Natural killer cell treated with Interleukin-12 subunit alpha and Interleukin-12 subunit beta and Interleukin-15 and Interleukin-18, amount 100 ng/mL, for 72 hours (primary cell): Measurements from ENCODE around the gene ODF2. TPM values are rescaled to one million over a fixed set of nuclear protein-coding genes. Genes with fewer than 3 reads are reported as not detected.

Experiments used
- ATAC-seq, 2 donors: fragments of 150-1000 bp; cut with Tn5 transposase in 1 of 2; sonication (Bioruptor Pico), chemical (Tn5 transposase) in 1 of 2; 2 replicates each; pipeline ENCODE4 v1.10.0; 2021
- DNase-seq: peaks from one replicate; pipeline ENCODE4 v3.0.0; 2022; ENCODE audit warnings: low spot score
- H3K27ac Mint-ChIP-seq, 2 donors: 1 replicate in 1 of 2; 2 replicates in 1 of 2; pipeline ENCODE4 v1.8.0; 2022; ENCODE audit warnings: mixed read lengths in 2 of 2, mild to moderate bottlenecking in 1 of 2, moderate library complexity in 1 of 2
- H3K27me3 Mint-ChIP-seq, 2 donors: 1 replicate in 1 of 2; 2 replicates in 1 of 2; pipeline ENCODE4 v1.8.0; 2022; ENCODE audit warnings: mixed read lengths in 2 of 2
- H3K36me3 Mint-ChIP-seq: one replicate; pipeline ENCODE4 v1.8.0; 2022; ENCODE audit warnings: mixed read lengths
- H3K4me1 Mint-ChIP-seq, 2 donors: 1 replicate in 1 of 2; 2 replicates in 1 of 2; pipeline ENCODE4 v1.8.0; 2022; ENCODE audit warnings: low read depth in 2 of 2, mixed read lengths in 2 of 2, mild to moderate bottlenecking in 1 of 2
- H3K4me3 Mint-ChIP-seq: one replicate; pipeline ENCODE4 v1.8.0; 2022; ENCODE audit warnings: mixed read lengths
- H3K9me3 Mint-ChIP-seq: 2 replicates; pipeline ENCODE4 v1.8.0; 2022; ENCODE audit warnings: mixed read lengths
- total RNA-seq, 2 donors: library from RNA; stranded (reverse); gene quantifications; one replicate each; pipeline ENCODE4 v1.2.3, GENCODE V29; 2022

Gene ODF2
- total RNA-seq, 2 donors from 2014 or later: 55.4 to 95.2 TPM

GRCh38 chr9:128481561-128481960 lies 25.8 kb downstream of the ODF2 start:
- H3K9me3 Mint-ChIP-seq: no peaks in the 10 kb centered on the region
- H3K36me3 Mint-ChIP-seq: peaks cover 19% of the 10 kb centered on the region
- H3K27me3 Mint-ChIP-seq: no peaks in the 10 kb centered on the region
- H3K4me3 Mint-ChIP-seq: no peak overlapping the region
- H3K27ac Mint-ChIP-seq: no peak overlapping the region
- H3K4me1 Mint-ChIP-seq: peaks cover 0 to 8% of the 10 kb centered on the region in 2 donors
- DNase-seq (no peak), ATAC-seq (no peak)

- Mint-ChIP-seq H3K27me3 (no peaks in the 10 kb centered on the region), H3K9me3 (no peaks in the 10 kb centered on the region), H3K36me3 (peaks cover 19% of the 10 kb centered on the region), H3K27ac (no peak overlapping the region), H3K4me3 (no peak overlapping the region), H3K4me1 (peaks cover 0 to 8% of the 10 kb centered on the region in 2 donors)
- no peak for ATAC-seq
- no peak for DNase-seq
Observed at GRCh38 chr9:128482186-128482585, 26.4 kb downstream of the ODF2 start.

- DNase-seq: no peak
- Mint-ChIP-seq H3K27me3 (no peaks in the 10 kb centered on the region), H3K36me3 (peaks cover 21% of the 10 kb centered on the region), H3K27ac (no peak overlapping the region), H3K9me3 (no peaks in the 10 kb centered on the region), H3K4me1 (peaks cover 0 to 8% of the 10 kb centered on the region in 2 donors), H3K4me3 (no peak overlapping the region)
- peak in 1 of 2 donors; percentile 32 for ATAC-seq
Observed at GRCh38 chr9:128484686-128485413, 29.0 kb downstream of the ODF2 start.

GRCh38 chr9:128485414-128485855 lies 29.6 kb downstream of the ODF2 start:
- no peak overlapping the region for H3K27ac Mint-ChIP-seq
- ATAC-seq: no peak
- peaks cover 22% of the 10 kb centered on the region for H3K36me3 Mint-ChIP-seq
- H3K4me3 Mint-ChIP-seq: no peak overlapping the region
- H3K4me1 Mint-ChIP-seq: peaks cover 0 to 8% of the 10 kb centered on the region in 2 donors
- DNase-seq: no peak
- H3K9me3 Mint-ChIP-seq: no peaks in the 10 kb centered on the region
- no peaks in the 10 kb centered on the region for H3K27me3 Mint-ChIP-seq

- Mint-ChIP-seq H3K4me3 (no peak overlapping the region), H3K27me3 (no peaks in the 10 kb centered on the region), H3K36me3 (peaks cover 22% of the 10 kb centered on the region), H3K27ac (no peak overlapping the region), H3K9me3 (no peaks in the 10 kb centered on the region), H3K4me1 (peaks cover 0 to 8% of the 10 kb centered on the region in 2 donors)
- ATAC-seq (no peak), DNase-seq (no peak)
Observed at GRCh38 chr9:128486201-128486600, 30.4 kb downstream of the ODF2 start.

- Mint-ChIP-seq H3K27me3 (no peaks in the 10 kb centered on the region), H3K4me3 (no peak overlapping the region), H3K27ac (no peak overlapping the region), H3K9me3 (no peaks in the 10 kb centered on the region), H3K4me1 (no peaks in the 10 kb centered on the region), H3K36me3 (peaks cover 19% of the 10 kb centered on the region)
- ATAC-seq (no peak), DNase-seq (no peak)
Observed at GRCh38 chr9:128493424-128493823, 37.6 kb downstream of the ODF2 start.

- no peak for DNase-seq
- peak in 1 of 2 donors; percentile 23 for ATAC-seq
- H3K27me3 Mint-ChIP-seq: no peaks in the 10 kb centered on the region
- no peaks in the 10 kb centered on the region for H3K9me3 Mint-ChIP-seq
- H3K4me3 Mint-ChIP-seq: no peak overlapping the region
- peaks cover 17% of the 10 kb centered on the region for H3K36me3 Mint-ChIP-seq
- no peaks in the 10 kb centered on the region for H3K4me1 Mint-ChIP-seq
- H3K27ac Mint-ChIP-seq: no peak overlapping the region
Observed at GRCh38 chr9:128494108-128494745, 38.4 kb downstream of the ODF2 start.

GRCh38 chr9:128494746-128495129 lies 38.9 kb downstream of the ODF2 start:
- no peak overlapping the region for H3K27ac Mint-ChIP-seq

GRCh38 chr9:128495296-128495695 lies 39.5 kb downstream of the ODF2 start:
- ATAC-seq (no peak), DNase-seq (no peak)
- H3K4me1 Mint-ChIP-seq: peaks cover 0 to 5% of the 10 kb centered on the region in 2 donors
- H3K4me3 Mint-ChIP-seq: no peak overlapping the region
- peaks cover 18% of the 10 kb centered on the region for H3K36me3 Mint-ChIP-seq
- no peaks in the 10 kb centered on the region for H3K27me3 Mint-ChIP-seq
- peak overlapping the region in 1 of 2 donors; percentile 50 for H3K27ac Mint-ChIP-seq
- H3K9me3 Mint-ChIP-seq: no peaks in the 10 kb centered on the region

More at GRCh38 chr9:128494746-128495129, 38.9 kb downstream of the ODF2 start:
- H3K4me3 Mint-ChIP-seq: no peak overlapping the region
- H3K27me3 Mint-ChIP-seq: no peaks in the 10 kb centered on the region
- peaks cover 0 to under 1% of the 10 kb centered on the region in 2 donors for H3K4me1 Mint-ChIP-seq
- ATAC-seq: no peak
- H3K36me3 Mint-ChIP-seq: peaks cover 14% of the 10 kb centered on the region
- H3K9me3 Mint-ChIP-seq: no peaks in the 10 kb centered on the region
- DNase-seq: no peak

- Mint-ChIP-seq H3K9me3 (no peaks in the 10 kb centered on the region), H3K4me3 (no peak overlapping the region), H3K36me3 (peaks cover 19% of the 10 kb centered on the region), H3K27me3 (no peaks in the 10 kb centered on the region), H3K4me1 (peaks cover 0 to 5% of the 10 kb centered on the region in 2 donors), H3K27ac (peak overlapping the region in 1 of 2 donors; percentile 50)
- DNase-seq: no peak
- ATAC-seq: no peak
Observed at GRCh38 chr9:128495804-128496417, 40.1 kb downstream of the ODF2 start.

- Mint-ChIP-seq H3K4me3 (no peak overlapping the region), H3K4me1 (peaks cover 0 to 5% of the 10 kb centered on the region in 2 donors), H3K36me3 (peaks cover 21% of the 10 kb centered on the region), H3K27ac (no peak overlapping the region), H3K27me3 (no peaks in the 10 kb centered on the region), H3K9me3 (no peaks in the 10 kb centered on the region)
- no peak for ATAC-seq
- DNase-seq: no peak
Observed at GRCh38 chr9:128497824-128498610, 42.2 kb downstream of the ODF2 start.

- Mint-ChIP-seq H3K4me1 (peaks cover 5 to 11% of the 10 kb centered on the region in 2 donors), H3K27me3 (no peaks in the 10 kb centered on the region), H3K27ac (no peak overlapping the region), H3K36me3 (peaks cover 21% of the 10 kb centered on the region), H3K4me3 (no peak overlapping the region), H3K9me3 (no peaks in the 10 kb centered on the region)
- ATAC-seq (no peak), DNase-seq (no peak)
Observed at GRCh38 chr9:128498911-128499310, 43.1 kb downstream of the ODF2 start.

GRCh38 chr9:128499920-128500319 lies 44.1 kb downstream of the ODF2 start:
- no peak for DNase-seq
- Mint-ChIP-seq H3K4me1 (peaks cover 7 to 12% of the 10 kb centered on the region in 2 donors), H3K9me3 (no peaks in the 10 kb centered on the region), H3K4me3 (no peak overlapping the region), H3K27me3 (no peaks in the 10 kb centered on the region), H3K36me3 (peaks cover 22% of the 10 kb centered on the region), H3K27ac (no peak overlapping the region)
- no peak for ATAC-seq
